GM18508 (cell line): ENCODE data around the gene ATP6V0A4.
"Not testable (repeated sequence)": the region's sequence is repeated elsewhere in the genome, so short reads cannot be mapped to it uniquely, and the experiment has no call there.

Experiments
- ATAC-seq: cut with Tn5 transposase; IDR thresholded peaks from one replicate; pipeline ENCODE4 v1.9.1; 2021; ENCODE audit warnings: moderate number of reproducible peaks; ENCODE audit not compliant: insufficient read depth, unreplicated experiment

The ATP6V0A4 gene

GRCh38 chr7:138797715-138798320 is at the start of gene ATP6V0A4, which contains the start of gene TMEM213:
ATP6V0A4 (minus strand) TSS chr7:138798196; CDS start chr7:138771247, 26,949 bp downstream.
TMEM213 (plus strand) TSS chr7:138797994; CDS start chr7:138798105, 111 bp downstream.
- ATAC-seq = no peak

- ATAC-seq = no peak
Measured at GRCh38 chr7:138845711-138846110, 47.7 kb upstream of the ATP6V0A4 start.

GRCh38 chr7:138843632-138844580 is 45.9 kb upstream of the ATP6V0A4 start:
- ATAC-seq = no peak

- ATAC-seq = no peak
Measured at GRCh38 chr7:138842111-138842510, 44.1 kb upstream of the ATP6V0A4 start.

GRCh38 chr7:138838166-138838565 is 40.2 kb upstream of the ATP6V0A4 start:
- ATAC-seq = no peak

GRCh38 chr7:138837627-138838026 is 39.6 kb upstream of the ATP6V0A4 start:
- no peak for ATAC-seq

GRCh38 chr7:138835087-138835486 is 37.1 kb upstream of the ATP6V0A4 start:
- ATAC-seq = no peak

- no peak for ATAC-seq
Measured at GRCh38 chr7:138834583-138834982, 36.6 kb upstream of the ATP6V0A4 start.

- no peak for ATAC-seq
Measured at GRCh38 chr7:138833596-138833995, 35.6 kb upstream of the ATP6V0A4 start.

GRCh38 chr7:138832966-138833365 is 35.0 kb upstream of the ATP6V0A4 start:
- no peak for ATAC-seq

- ATAC-seq = no peak
Measured at GRCh38 chr7:138829335-138829734, 31.3 kb upstream of the ATP6V0A4 start.

- ATAC-seq = no peak
Measured at GRCh38 chr7:138828302-138828701, 30.3 kb upstream of the ATP6V0A4 start.

- ATAC-seq = no peak
Measured at GRCh38 chr7:138825049-138825721, 27.2 kb upstream of the ATP6V0A4 start.

GRCh38 chr7:138822867-138823535 is 25.0 kb upstream of the ATP6V0A4 start:
- ATAC-seq = no peak

GRCh38 chr7:138821912-138822311 is 23.9 kb upstream of the ATP6V0A4 start:
- no peak for ATAC-seq

- ATAC-seq = no peak
Measured at GRCh38 chr7:138819625-138820024, 21.6 kb upstream of the ATP6V0A4 start.

- ATAC-seq = no peak
Measured at GRCh38 chr7:138816650-138817049, 18.7 kb upstream of the ATP6V0A4 start.

GRCh38 chr7:138814816-138815332 is 16.9 kb upstream of the ATP6V0A4 start:
- ATAC-seq = no peak

GRCh38 chr7:138813945-138814344 is 15.9 kb upstream of the ATP6V0A4 start:
- no peak for ATAC-seq

- not testable (repeated sequence) for ATAC-seq
Measured at GRCh38 chr7:138811327-138811726, 13.3 kb upstream of the ATP6V0A4 start.
